ENCODE results near the gene FER1L5. TPM values are rescaled to one million over a fixed set of nuclear protein-coding genes. Genes with fewer than 3 reads are reported as not detected.

Gene FER1L5
- total and polyA plus RNA-seq, 9 of the 15 experiments (the other 6 are each of a cell fraction or from before 2014, with no cell fraction given) = 0.01 TPM; not detected in 6

- TF ChIP-seq ARID3B (CRISPR knock-in tag; IDR thresholded peaks at IDR 0.05; ENCODE audit: borderline replicate concordance) (no peak), SRSF3 (IDR thresholded peaks at IDR 0.05; ENCODE audit: insufficient read depth, low read length) (no peak), ETS2 (tag; IDR thresholded peaks at IDR 0.05; ENCODE audit: borderline replicate concordance, poor library complexity, severe bottlenecking) (no peak), CHD1 (IDR thresholded peaks at IDR 0.05; ENCODE audit: low read length) (no peak), KDM4B (IDR thresholded peaks at IDR 0.05; ENCODE audit: borderline replicate concordance in 2 of 2, low read depth in 1 of 2) (peak in 1 of 2 experiments; percentile 81; a peak in 1 of 4 replicates), NFE2 (IDR thresholded peaks at IDR 0.05; ENCODE audit: low read depth) (no peak), ZNF318 (IDR thresholded peaks at IDR 0.05; ENCODE audit: borderline replicate concordance in 1 of 2, low read depth in 1 of 2) (no peak), UBTF (IDR thresholded peaks at IDR 0.05; ENCODE audit: borderline replicate concordance in 1 of 2, low read depth in 2 of 2, low read length in 2 of 2) (0 out of 4 replicates have a peak, but pooled peaks of 1 of the 2 experiments have one; percentile 27), TCF15 (CRISPR knock-in tag; IDR thresholded peaks at IDR 0.05) (peak; percentile 51; the same call in 1 of the 2 replicates)
Observed at GRCh38 chr2:96638144-96639121, 4.1 kb upstream of the FER1L5 start, which contains the start of gene KANSL3 (continued).
